Measurements from ENCODE around the gene NFATC4.

The NFATC4 gene

DNA sequence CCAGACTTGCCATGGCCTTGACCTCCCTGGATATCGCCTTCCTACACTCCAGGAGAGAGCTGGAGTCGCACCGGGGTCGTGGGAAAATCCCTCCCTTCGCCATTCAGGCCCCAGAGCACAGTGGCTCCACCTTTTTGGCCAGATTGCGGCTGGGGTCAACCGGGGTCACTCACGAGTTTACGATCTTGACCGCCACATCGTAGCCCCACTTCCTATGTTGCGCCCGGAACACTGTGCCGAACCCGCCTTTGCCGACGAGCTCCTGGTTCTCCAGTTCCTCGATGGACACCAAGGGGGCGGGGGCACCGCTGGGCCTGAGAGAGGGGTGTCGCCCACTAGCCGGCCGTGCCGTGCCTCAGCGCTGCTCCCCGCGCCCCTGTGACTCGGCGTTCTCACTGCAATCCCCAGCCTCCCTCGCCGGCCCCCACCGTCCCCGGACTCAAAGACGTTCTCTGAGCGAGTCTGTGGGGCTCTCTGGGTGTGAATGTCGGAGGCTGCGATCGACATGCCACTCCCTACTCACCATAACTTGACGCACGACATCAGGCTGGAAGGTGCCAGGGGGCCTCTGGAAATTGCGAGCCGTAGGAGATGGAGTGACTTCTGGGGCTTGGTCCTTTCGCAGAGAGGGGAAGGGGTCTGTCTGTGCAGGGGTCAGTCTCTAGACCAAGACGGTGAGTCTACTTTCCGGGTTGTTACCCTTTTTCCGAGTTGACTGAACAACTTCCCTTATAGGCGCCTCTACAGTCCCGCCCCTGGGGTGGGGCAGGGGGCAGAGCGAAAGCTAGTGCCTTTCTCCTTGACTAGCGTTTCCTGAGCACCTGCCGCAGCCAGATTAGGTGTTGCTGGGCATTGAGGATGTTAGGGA is 28.5 kb upstream of the NFATC4 start, which contains the start of gene RIPK3:
Gene RIPK3, minus strand, starts transcription at position 708 of the 868 bp plus-strand sequence. Its CDS starts 165 bp downstream, at position 543.
- FAIRE-seq (no peak), DNase-seq (ENCODE audit: insufficient read length, low spot score) (no peak)
- TF ChIP-seq CTCF (IDR thresholded peaks at IDR 0.05; ENCODE audit: insufficient read depth, missing control alignments), result no peak

GRCh38 chr14:24340606-24341005 is 27.4 kb upstream of the NFATC4 start:
- FAIRE-seq, result no peak
- no peak for DNase-seq (ENCODE audit: insufficient read length, low spot score)
- TF ChIP-seq CTCF (IDR thresholded peaks at IDR 0.05; ENCODE audit: insufficient read depth, missing control alignments), result no peak

GRCh38 chr14:24342889-24343288 is 25.1 kb upstream of the NFATC4 start:
- no peak for TF ChIP-seq CTCF (IDR thresholded peaks at IDR 0.05; ENCODE audit: insufficient read depth, missing control alignments)
- DNase-seq (ENCODE audit: insufficient read length, low spot score) (no peak), FAIRE-seq (no peak)

GRCh38 chr14:24343795-24344660 is 24.0 kb upstream of the NFATC4 start:
- TF ChIP-seq CTCF (IDR thresholded peaks at IDR 0.05; ENCODE audit: insufficient read depth, missing control alignments), result no peak
- FAIRE-seq (no peak), DNase-seq (ENCODE audit: insufficient read length, low spot score) (no peak)

DNA sequence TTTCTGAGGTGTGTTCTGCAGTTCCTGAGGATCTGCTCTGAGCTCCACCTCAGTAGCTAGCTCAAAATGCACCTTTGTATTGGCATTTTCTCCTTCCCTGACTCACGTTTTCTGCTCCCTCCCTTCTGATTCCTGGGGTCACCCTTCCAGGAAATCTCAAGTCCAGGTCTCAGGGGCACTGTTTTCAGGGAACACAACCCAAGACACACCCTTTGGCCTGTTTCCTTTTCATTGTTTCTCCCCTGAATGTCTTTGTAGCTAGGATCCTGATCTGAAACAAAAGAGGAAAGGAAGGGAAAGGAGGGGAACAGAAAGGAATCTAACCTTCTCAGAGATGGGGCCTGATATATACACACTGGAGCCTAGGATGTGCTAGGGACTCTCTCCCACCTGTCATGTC is 20.9 kb upstream of the NFATC4 start:
- no peak for FAIRE-seq
- no peak for TF ChIP-seq CTCF (IDR thresholded peaks at IDR 0.05; ENCODE audit: insufficient read depth, missing control alignments)
- DNase-seq (ENCODE audit: insufficient read length, low spot score), result no peak

- no peak for TF ChIP-seq CTCF (IDR thresholded peaks at IDR 0.05; ENCODE audit: insufficient read depth, missing control alignments)
- FAIRE-seq, result no peak
These were observed 19.8 kb upstream of the NFATC4 start for GRCh38 chr14:24348186-24348585.

More at GRCh38 chr14:24348186-24348585, 19.8 kb upstream of the NFATC4 start:
- DNase-seq (ENCODE audit: insufficient read length, low spot score), result no peak
